Articular chondrocyte of knee joint (primary cell): ENCODE measurements around the gene CCDC181. TPM values are rescaled to one million over a fixed set of nuclear protein-coding genes. Genes with fewer than 3 reads are reported as not detected.

ENCODE experiments used
- small RNA-seq: library from RNA; depleted of rRNA; stranded (forward); fragments of <200 nt; gene quantifications from one replicate; pipeline ENCODE3, GENCODE V24; 2012
- total RNA-seq: library from RNA; depleted of rRNA; stranded (reverse); fragments of >200 nt; gene quantifications from 2 replicates; pipeline ENCODE4 v1.2.3, GENCODE V29; 2012

CCDC181 gene
- total RNA-seq: 0.43 and 0.78 TPM in 2 replicates

GRCh38 chr1:169427081-169427641 is at the start of gene CCDC181:
CCDC181 (minus strand) TSS chr1:169427474; CDS start chr1:169424927, 2,547 bp downstream.

GRCh38 chr1:169367686-169368405 is 59.4 kb downstream of the CCDC181 start, which contains the start of the genes BLZF1 and NME7:
BLZF1 (plus strand) TSS chr1:169368195; CDS start chr1:169369523, 1,328 bp downstream.
NME7 (minus strand) TSS chr1:169367797; CDS start chr1:169367710, 87 bp downstream.

Small RNA genes lying within 50 kb of the gene (small RNA-seq; reads per million reads assigned to genes)
- gene AL021068.2: not detected

Other genes starting within 250 kb of the CCDC181 start
- 31.6 and 34.7 TPM in 2 replicates for gene NME7, start 59.7 kb downstream of the CCDC181 start, total RNA-seq
- gene BLZF1, start 59.3 kb downstream of the CCDC181 start, total RNA-seq: 35.3 and 48.1 TPM in 2 replicates
- gene SLC19A2, start 58.5 kb upstream of the CCDC181 start, total RNA-seq: 7.4 and 10.3 TPM in 2 replicates
- gene F5, start 159.0 kb upstream of the CCDC181 start, total RNA-seq: under 0.01 and 0.11 TPM in 2 replicates
- gene SELP, start 202.7 kb upstream of the CCDC181 start, total RNA-seq: 0.39 and 0.65 TPM in 2 replicates